Measurements from ENCODE around the gene AAGAB.

DNA sequence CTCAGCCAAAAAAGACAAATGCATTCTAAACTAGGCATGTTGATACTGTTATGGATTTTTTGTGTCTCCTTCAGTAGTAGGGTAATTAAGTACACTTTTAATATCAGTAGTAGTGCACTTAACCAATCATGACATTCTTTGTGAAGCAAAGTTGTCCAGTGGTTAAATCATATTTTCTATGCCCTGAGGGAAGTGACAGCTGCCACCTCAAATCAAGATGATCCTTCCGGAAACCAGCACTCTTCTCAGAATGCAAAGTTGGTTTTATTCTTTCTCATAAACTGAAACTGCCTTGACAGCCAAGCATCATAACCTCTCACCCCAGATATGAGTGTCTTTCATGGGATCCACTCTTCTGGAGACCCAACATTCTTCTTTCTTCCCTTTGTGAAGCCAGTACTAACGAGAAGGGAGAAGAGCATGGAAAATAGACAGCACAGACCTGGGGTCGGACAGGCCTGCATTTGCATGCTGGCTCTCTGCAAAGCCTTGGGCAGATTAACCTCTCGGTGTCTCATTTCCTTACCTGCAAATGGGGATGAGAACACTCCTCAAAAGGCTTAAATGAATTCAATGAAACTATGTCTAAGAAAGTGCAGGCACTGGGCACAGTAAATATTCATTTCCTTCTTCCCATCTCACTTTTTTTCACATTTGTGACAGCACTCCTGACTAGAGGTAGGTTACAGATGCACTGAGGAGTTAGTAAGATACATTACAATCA is 13.2 kb downstream of the AAGAB start:
- TF ChIP-seq, protein P1, sequence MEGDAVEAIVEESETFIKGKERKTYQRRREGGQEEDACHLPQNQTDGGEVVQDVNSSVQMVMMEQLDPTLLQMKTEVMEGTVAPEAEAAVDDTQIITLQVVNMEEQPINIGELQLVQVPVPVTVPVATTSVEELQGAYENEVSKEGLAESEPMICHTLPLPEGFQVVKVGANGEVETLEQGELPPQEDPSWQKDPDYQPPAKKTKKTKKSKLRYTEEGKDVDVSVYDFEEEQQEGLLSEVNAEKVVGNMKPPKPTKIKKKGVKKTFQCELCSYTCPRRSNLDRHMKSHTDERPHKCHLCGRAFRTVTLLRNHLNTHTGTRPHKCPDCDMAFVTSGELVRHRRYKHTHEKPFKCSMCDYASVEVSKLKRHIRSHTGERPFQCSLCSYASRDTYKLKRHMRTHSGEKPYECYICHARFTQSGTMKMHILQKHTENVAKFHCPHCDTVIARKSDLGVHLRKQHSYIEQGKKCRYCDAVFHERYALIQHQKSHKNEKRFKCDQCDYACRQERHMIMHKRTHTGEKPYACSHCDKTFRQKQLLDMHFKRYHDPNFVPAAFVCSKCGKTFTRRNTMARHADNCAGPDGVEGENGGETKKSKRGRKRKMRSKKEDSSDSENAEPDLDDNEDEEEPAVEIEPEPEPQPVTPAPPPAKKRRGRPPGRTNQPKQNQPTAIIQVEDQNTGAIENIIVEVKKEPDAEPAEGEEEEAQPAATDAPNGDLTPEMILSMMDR (IDR thresholded peaks at IDR 0.05), result no peak
- TF ChIP-seq POLR2A (IDR thresholded peaks at IDR 0.05), result no peak
